NCI-H82 (cell line): ENCODE measurements around the gene NELL1.

ENCODE experiments used
- DNase-seq: peaks from one replicate; lab custom pipeline; 2025; lab: John Stamatoyannopoulos, UW

NELL1 gene

DNA sequence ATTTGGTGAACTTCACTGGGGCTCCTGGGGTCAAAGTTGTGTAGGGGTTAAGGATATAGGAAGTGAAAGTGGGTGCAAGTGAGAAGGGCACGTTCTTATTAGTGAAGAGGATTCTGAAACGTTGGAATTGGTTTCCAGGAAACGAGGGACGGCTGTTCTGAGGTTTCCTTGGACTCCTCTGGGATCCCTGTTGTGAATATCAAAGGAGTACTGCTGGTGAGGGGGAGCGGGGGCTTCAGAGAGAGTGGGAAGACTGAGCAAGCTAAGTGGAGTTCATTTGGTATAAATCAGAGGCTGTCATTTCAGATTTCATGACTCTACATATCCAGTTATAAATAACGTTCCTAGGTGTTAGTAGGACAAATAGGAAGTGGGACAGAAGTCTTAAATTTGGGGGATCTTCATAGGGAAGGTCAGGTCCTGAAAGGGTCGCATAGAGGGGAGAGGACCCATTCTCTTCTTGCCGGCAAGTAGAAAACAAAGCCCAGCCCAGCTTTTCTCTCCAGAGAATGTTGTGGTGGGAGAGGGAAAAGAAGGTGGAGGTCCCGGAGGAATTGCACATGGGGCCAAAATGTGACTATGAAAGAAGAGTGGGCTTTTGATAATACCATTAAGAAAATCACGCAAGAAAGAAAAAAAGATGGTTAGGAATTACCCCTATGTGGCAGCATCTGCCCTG is 1.1 kb upstream of the NELL1 start:
- DNase-seq: no peak

DNA sequence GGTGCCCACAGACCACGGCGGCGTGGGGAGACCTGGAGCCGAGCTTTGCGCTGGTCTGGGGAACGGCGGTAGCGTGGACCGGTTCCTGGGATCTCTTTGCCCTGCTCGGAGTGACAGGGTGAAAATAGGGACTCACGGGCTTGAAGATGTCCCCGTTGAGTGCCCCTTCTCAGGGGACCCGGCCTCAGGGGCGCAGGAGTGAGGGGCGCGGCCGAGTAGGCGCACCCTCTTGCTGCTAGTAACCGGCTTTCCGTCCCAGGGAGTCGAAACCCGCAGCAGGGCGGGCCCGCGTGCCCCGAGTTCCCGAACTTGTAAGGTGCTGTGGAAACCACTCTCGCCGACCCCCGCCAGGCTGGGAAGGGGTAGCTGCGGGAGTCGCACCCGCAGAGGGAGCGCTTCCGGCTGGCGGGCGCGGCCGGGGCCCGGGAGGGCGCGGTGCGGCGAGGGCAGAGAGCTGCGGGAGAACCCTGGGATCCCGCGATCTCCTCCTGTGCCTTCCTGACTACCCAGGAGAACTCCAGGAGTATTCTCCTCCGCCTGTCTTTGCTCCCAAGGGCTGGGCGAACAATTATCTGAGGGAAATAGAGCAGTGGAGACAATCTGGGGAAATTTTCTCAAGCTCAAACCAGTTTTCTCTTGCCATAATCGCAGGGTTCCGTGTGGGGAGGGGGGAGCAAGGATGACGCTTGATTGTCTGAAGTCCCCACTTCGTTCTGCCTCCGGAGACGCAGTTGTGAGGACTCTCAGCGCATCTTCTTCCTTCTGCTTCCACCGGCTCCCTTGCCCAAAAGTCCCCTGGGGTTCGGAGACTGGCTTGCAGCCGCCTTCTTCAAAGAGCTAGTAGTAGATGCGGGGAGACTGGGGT is 666 bp downstream of the NELL1 start:
- DNase-seq: peak; percentile 18

DNA sequence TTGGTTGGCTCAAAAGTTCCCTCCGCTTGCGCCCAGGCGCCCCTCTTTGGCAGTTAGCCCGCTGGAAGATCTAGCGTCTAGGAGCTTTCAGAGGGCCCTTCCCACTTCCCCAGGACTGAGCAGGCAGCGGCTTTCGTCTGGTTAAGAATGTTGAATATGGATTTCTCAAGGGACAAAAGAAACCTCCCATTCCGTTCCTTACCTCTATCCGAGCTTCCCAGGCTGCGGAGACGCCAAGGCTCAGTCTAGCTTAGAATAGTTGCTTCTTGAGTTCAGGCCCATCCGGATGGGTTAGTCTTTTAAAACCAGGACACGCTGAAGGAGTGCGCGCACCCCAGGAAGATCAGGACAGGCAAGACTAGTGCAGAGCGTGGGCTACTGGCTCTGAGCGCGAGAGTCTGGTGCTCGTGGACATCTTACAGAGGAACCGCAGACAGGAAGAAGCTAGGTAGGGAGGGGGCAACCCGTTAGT is 1.6 kb downstream of the NELL1 start:
- DNase-seq: no peak

DNA sequence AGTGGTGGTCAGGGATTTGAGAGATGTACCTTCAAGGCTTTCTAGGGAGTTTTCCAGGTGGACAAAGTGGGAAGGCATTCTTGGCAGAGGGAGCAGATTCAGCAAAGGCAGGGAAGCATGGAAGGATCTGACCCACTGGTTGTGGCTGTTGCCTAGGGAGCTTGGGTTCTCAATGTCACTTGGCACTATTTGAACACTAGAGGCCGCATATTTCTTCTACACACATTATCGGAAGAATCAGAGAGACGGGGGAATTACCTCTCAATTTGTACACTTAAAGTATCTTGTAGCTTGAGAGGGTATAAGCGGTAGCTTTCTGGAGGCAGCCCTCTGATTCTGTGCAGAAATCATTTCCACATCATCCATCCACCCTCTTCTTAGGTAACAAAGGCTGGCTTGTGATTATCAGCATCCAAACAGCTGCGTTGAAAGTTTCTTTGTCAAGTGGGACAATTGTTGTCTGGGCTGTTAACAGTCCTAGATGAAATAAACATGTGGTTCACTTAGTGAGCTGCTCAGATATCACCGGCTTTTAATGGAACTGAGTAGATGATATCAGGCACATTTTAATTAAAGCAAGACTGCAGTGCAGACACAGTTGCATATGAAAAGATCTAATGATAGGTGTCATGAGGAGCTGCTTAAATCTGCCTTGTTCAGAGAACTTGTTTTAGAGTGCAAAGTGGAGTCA is 2.6 kb downstream of the NELL1 start:
- peak; percentile 55 for DNase-seq

DNA sequence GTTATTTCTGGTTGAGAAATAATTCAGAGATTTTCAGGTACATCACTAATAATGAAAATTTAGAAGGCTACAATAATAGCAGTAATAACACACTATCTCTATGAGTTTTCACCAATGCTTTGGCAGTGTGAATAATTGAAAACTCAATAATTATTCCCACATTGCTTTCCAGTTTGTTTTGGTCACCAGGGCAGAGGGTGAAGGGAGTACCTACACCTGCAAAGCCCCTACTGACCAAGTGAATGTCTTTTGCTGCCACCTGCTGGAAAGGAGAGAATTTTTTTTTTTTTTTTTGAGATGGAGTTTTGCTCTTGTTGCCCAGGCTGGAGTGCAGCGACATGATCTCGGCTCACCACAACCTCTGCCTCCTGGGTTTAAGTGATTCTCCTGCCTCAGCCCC is 3.2 kb downstream of the NELL1 start:
- peak; percentile 58 for DNase-seq

DNA sequence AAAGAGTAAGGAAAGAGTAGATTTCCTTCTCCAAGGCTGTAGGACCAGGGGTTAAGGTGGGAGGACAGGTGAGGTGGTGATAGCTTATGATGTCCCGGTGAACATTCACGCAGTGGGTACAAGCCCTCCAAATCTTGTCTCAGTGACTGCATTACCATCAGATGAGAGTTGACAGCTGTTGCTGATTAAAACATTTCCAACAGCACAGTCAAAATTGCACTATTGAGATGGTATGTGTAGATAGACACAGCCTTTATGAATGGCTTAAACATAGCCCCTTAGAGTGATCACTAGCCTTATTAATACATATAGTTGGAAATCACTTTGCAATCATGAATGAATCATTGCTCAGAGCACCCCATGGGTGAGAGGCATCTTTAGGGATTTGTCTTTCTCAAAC is 7.3 kb downstream of the NELL1 start:
- no peak for DNase-seq

DNA sequence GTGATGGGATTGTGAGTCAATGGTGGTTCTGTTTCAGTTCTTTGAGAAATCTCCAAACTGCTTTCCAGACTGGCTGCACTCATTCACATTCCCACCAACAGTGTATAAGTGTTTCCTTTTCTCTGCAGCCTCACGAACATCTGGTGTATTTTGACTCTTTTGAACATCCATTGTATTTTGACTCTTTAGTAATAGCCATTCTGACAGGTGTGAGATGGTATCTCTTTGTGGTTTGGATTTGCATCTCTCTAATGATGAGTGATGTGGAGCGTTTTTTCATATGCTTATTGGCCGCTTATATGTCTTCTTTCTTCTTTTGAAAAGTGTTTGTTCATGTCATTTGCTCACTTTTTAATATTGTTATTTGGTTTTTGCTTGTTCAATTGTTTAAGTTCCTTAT is 19.4 kb downstream of the NELL1 start:
- DNase-seq: no peak

DNA sequence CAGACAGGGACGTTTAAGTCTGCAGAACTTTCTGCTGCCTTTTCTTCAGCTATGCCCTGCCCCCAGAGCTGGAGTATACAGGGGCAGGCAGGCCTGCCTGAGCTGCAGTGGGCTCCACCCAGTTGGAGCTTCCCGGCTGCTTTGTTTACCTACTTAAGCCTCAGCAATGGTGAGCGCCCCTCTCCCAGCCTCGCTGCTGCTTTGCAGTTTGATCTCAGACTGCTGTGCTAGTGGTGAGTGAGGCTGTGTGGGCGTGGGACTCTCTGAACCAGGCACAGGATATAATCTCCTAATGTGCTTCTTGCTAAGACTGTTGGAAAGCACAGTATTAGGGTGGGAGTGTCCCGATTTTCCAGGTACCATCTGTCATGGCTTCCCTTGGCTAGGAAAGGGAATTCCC is 38.5 kb downstream of the NELL1 start:
- DNase-seq: peak; percentile 76

DNA sequence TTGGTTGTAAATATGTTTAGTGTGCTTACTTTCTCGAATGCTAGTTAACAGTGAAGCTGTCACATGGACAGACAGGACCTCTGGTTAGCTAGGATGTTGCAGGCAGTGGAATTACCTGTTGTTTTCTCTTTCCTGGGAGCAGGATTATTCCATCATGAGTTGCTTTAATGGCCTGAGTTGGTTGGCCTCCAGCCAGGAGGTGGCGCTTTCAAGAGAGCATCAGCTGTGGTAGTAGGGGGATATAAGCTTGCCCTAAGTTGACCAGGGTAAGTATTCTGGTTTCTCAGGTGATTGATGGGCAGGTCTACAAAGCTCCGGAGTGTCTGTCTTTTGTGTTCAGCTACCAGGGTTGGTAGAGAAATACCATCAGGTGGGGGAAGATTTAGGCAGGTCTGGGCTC is 43.5 kb downstream of the NELL1 start:
- DNase-seq: no peak

DNA sequence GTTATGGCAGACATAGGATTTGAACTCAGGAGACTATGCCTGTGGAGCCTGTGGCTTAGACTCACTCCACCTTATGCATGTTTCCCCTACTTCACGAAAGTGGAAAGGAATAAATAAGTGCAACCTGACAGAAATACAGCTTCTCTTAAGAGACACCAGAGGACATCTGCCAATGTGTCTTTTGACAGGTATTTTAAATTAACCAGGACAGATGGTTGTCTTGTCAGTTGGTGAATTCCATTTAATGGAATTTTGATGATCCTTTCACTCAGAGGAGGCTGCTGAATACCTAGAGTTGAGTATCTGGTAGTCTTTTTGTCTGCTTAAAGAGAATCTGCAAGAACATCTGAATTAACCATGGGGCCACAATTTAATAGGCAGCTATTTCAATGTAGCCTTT is 46.1 kb downstream of the NELL1 start:
- DNase-seq: peak; percentile 56

DNA sequence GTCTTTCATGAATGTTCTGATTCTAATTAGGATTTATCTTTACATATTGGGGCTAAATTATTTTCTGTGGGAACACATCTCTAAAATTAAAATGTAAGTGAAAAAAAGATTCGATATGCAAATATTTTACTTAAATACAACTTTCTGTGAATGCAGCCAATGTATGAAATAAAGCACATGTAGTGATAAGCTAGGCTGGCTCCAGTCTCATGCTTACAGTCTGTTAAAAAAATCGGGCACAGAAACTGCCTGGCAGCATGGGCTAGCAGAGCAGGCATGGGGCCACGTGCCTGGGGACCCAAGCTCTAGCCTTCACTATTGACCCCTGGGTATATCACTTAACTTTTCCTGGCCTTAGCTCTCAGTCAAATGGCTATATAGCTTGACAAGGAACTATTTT is 46.5 kb downstream of the NELL1 start:
- DNase-seq: peak; percentile 11

DNA sequence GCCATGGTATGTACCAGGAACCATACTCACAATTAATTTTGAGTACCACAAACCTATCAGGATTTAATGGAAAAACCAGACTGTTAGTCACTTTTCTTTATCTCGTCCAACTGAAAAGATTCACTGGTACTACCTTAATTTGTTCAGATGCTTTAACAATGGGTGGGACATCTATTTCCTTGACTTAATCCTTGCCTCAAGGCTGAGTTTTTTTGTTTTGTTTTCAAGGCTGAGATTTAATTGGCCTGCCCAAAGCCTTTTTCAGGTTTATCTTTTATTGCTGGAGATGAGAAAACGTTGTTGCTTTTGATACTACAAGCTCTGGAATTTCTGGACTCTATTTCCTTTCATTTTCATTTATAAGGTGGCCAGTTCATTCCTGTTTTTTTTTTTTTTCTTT is 50.4 kb downstream of the NELL1 start:
- DNase-seq: no peak

DNA sequence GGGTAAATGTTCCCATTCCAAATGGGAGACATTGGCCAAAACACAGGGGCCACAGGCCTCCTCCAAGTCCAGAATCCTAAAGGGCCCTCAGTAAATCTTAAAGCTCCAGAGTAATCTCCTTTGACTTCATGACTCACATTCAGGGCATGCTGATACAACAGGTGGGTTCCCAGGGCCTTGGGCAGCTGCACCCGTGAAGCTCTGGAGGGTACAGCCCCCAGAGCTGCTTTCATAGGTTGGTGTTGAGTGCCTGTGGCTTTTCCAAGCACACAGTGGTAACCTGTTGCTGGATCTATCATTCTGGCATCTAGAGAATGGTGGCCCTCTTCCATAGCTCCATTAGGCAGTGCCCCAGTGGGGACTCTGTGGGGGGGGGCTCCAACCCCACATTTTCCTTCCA is 54.0 kb downstream of the NELL1 start:
- no peak for DNase-seq

DNA sequence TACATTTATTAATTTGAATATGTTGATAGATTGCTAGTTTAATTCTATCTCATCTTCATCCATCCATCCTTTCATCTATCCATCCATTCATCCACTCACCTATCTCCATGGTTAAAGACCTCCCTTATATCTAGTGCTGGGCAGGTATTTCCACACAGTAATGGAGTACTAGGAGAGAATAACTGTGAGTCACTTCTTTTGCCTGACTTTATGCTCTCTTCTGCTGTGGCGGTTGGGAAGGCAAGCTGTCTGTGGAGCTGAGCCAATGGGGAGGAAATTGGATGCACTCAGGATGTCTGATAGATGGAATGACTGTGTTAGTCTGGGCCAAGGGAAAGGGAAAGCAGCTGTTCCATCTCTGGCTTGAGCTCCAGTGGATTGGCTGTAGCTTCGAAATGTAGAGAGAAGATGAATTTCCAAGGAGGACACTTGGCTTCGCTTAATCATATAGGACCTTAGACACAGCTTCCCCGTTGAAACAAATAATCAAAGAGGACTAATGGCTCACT is 60.3 kb downstream of the NELL1 start:
- no peak for DNase-seq

DNA sequence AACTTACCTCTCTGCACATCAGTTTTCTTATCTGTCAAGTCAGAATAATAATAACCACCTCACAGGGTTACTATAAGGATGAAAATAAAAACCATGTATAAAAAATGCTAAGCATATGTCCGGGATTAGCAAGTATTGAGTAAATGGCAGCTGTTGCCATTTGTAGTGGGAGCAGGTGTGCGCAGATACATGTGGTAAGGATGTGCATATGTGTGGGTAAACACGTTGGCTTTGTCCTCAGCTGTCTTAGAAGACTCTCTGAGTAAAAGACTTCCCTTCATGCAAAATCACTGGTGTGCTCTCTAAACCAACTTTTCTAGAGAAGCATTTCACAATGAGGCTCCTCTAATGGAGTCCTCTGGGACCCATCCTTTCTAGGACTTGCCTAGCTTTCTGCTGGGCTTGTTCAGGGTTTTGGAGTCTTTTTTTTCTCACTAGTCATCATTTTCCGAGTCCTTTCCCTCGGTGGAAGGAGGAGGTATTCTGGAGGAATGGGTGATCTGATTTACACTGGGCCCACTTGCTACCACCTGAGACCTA is 62.4 kb downstream of the NELL1 start:
- peak; percentile 54 for DNase-seq

DNA sequence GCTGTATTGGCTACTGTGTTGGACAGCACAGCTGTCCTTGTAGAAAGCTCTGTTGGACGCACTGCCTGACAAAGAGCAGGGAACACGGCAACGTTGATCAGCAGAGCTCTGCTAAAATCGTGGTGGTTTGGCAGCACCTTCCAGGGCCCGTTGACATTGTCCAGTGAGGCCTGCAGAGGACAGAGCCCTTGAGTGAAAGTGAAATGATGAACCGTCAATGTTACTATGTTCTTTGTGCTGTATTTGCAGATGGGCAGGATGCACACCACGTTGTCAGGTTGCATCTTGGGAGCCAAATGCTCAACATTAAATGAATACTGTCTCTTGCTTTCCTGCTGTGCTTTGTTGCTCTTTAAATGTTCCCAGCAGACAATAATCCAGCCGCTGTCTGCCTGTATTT is 69.7 kb downstream of the NELL1 start:
- DNase-seq: no peak

DNA sequence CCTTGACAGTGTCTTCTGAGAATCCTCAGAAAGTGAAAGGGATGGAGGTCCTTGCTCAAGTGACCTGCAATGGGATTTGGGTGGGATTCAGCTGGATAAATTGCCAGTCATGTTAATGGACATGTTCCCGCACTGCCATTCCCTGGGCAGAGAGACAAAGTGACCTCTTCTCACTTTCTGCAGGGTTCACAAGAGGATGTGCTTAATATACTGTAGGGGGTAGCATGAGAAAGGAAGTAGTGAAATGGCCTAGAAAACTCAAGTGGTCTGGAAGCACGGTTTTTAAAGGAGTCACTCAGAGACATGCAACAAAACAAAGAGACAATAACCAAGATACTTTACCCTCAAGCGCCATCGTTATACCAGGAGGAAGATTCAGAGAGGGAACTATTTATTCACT is 70.2 kb downstream of the NELL1 start:
- DNase-seq: no peak

DNA sequence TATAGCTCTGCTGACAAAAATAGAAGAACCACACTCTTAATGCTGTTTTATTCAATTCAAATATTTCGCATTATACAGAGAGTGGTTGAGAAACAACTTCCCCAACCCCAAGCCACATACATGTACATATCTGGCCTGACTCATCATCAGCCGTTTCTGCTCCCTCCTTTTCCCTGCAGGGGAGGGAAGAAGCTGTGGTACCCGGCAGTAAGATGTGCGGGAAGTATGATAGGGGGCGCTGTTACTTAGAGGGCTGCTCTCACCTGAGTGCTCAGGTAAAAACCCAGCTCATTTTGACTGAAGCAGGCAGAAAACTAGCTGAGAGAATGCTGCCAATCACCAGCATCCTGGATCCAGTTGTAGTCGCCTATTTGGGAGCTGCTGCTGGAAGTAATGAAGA is 85.5 kb downstream of the NELL1 start:
- peak; percentile 28 for DNase-seq

DNA sequence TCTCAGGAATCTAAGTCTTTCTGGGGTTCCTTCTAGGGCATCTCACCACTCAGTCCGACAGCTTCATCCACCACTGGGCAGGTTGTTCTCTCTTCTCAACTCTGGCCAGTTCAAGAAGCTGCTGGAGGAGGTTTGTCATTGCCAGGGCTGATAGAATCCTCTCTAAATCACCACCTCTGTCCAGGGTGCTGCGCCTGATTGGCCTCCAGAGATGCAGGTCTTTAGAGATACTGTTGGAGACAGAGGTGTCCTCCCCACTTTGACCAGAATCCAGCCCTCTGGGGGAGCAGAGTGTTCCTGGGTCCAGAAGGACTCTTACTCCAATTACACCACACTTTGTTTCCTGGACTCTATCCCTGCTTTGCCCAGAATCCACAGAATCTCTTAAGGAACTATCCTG is 90.2 kb downstream of the NELL1 start:
- DNase-seq: no peak

DNA sequence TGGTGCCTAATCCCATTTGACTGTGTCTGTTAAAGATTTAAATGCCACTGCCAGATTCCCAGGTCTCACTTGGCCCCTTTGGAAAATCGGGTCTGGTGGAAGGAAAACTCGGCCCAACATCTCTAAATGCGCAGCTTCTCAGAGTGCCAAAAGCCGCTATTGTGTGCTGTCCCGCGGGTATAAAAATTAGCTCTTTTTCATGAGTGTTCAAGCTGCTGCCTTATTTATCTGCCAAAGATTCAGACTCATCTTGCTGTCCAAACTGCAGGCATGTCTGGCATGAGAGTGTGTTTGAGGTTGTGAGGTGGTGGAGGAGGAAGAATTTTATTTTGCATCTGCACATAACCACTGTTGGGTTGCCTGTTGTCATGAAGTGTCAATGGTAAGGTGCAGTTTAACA is 91.4 kb downstream of the NELL1 start:
- DNase-seq: no peak

DNA sequence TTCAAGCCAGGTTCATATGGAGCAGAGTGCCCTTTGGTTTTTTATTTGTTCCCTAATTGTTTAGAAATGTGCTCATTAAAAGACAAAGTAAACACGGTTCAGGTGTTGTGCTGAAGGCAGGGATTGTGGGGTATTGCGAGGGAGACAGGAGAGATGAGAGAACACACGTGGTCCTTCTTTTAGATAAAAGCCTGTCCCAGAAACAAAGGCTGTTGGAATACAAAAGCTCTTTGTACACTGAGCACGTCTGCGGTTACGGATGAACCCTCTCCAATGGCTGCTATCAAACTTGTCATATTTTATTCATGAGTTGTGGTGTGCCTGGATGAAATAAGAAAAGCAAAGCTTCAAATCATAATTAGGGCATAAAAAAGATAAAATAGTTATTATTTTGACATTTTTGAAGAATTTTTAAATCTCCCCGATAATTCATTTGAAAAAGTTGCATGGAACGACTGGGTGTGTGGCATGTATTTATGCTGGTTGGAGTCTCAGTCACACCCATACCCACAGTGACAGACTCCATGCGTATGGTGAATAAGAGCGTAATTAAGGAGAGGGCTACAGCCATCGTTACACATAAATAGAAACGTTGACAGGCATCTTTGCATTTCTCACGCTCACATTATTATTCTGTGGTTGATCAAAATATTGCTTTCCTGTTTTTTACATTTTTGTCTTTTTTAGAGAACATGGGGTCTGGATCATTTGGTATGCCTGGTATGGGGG is 92.9 kb downstream of the NELL1 start:
- no peak for DNase-seq

DNA sequence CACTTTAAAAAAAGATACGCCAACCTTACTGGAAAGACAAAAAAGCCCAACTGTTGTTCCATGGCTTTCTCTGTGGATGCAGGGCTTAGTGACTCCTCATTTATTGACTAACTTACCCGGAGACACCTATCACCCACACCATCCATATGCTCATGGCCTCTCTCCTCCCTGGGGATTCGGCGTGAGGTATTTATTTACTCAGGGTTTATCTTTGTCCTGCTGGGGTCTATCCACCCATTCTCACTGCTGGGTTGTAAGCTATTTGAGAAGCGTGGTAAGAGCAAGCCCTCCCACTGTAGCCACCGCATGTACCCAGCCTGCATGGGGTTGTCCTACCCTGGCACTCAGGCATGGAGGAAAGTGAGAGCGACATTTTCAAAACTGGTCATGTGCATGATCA is 93.6 kb downstream of the NELL1 start:
- peak; percentile 58 for DNase-seq
